Measurements from ENCODE around the gene KREMEN2. TPM values are rescaled to one million over a fixed set of nuclear protein-coding genes. Genes with fewer than 3 reads are reported as not detected.
"Not testable (repeated sequence)": the region's sequence is repeated elsewhere in the genome, so short reads cannot be mapped to it uniquely, and the experiment has no call there.

Gene KREMEN2
- total RNA-seq, 1 experiment from 2014 or later: 8.4 TPM

- Histone ChIP-seq H3K4me3 (no peak overlapping the region), H3K4me2 (no peak overlapping the region), H3K36me3 (ENCODE audit: low read depth) (no peaks in the 10 kb centered on the region), H3F3A (ENCODE audit: insufficient read depth, low read depth) (no peaks in the 10 kb centered on the region), H3K4me1 (replicated peaks; ENCODE audit: insufficient read depth) (no peaks in the 10 kb centered on the region), H3K9me3 (ENCODE audit: insufficient read depth, low read depth) (no peaks in the 10 kb centered on the region), H4K20me1 (ENCODE audit: insufficient read depth) (no peaks in the 10 kb centered on the region), H2AFZ (no peak overlapping the region), H3K27ac (no peak overlapping the region), H3K27me3 (ENCODE audit: insufficient read depth, low read depth) (no peaks in the 10 kb centered on the region), H3K9me2 (ENCODE audit: insufficient read depth) (no peaks in the 10 kb centered on the region), H3K79me2 (ENCODE audit: low read depth) (no peaks in the 10 kb centered on the region)
- ChIA-PET POLR2A (ENCODE audit: unreplicated experiment) (interaction anchor here (0.5 kb wide), 1 partner anchor 24 kb away, joined by 3 read pairs; no protein-coding TSS in a partner anchor), CTCF (no interaction called here)
- DNase-seq: no peak
- TF ChIP-seq EZH2 (IDR thresholded peaks at IDR 0.05; ENCODE audit: low read depth) (no peak), CTCF (conservative IDR thresholded peaks at IDR 0.05) (no peak)
- intact Hi-C loops (cut with micrococcal nuclease; ENCODE audit: unreplicated experiment): no loop called here
- BruUV-seq (replicated peaks): no TSS peak
These were observed 24.1 kb upstream of the KREMEN2 start for GRCh38 chr16:2939968-2940367.

GRCh38 chr16:2942045-2942444, 22.0 kb upstream of the KREMEN2 start:
- BruUV-seq (replicated peaks): no TSS peak
- no peaks in the 10 kb centered on the region for H3K9me2 ChIP-seq (ENCODE audit: insufficient read depth)
- H3K4me2 ChIP-seq: no peak overlapping the region
- no peaks in the 10 kb centered on the region for H4K20me1 ChIP-seq (ENCODE audit: insufficient read depth)
- no peak overlapping the region for H3K4me3 ChIP-seq
- H3K27ac ChIP-seq: no peak overlapping the region
- no peaks in the 10 kb centered on the region for H3K36me3 ChIP-seq (ENCODE audit: low read depth)
- no peaks in the 10 kb centered on the region for H3K27me3 ChIP-seq (ENCODE audit: insufficient read depth, low read depth)
- H2AFZ ChIP-seq: no peak overlapping the region
- 0 out of 2 replicates have a peak, but pooled peaks cover 2% of the 10 kb centered on the region for H3F3A ChIP-seq (ENCODE audit: insufficient read depth, low read depth)
- no peaks in the 10 kb centered on the region for H3K4me1 ChIP-seq (replicated peaks; ENCODE audit: insufficient read depth)
- no peak for TF ChIP-seq EZH2 (IDR thresholded peaks at IDR 0.05; ENCODE audit: low read depth)
- no peak for TF ChIP-seq CTCF (conservative IDR thresholded peaks at IDR 0.05)
- ChIA-PET CTCF (interaction anchor here (0.7 kb wide), 1 partner anchor 40 kb away, joined by 8 read pairs; no protein-coding TSS in a partner anchor), POLR2A (ENCODE audit: unreplicated experiment) (no interaction called here)
- H3K79me2 ChIP-seq (ENCODE audit: low read depth): no peaks in the 10 kb centered on the region
- DNase-seq: no peak
- no peaks in the 10 kb centered on the region for H3K9me3 ChIP-seq (ENCODE audit: insufficient read depth, low read depth)
- intact Hi-C loops (cut with micrococcal nuclease; ENCODE audit: unreplicated experiment): no loop called here

- H3K4me3 ChIP-seq; H3K4me1 ChIP-seq (replicated peaks; ENCODE audit: insufficient read depth); H3K27me3 ChIP-seq (ENCODE audit: insufficient read depth, low read depth); DNase-seq; H3K4me2 ChIP-seq; H3K27ac ChIP-seq; H3F3A ChIP-seq (ENCODE audit: insufficient read depth, low read depth); BruUV-seq (replicated peaks); H3K36me3 ChIP-seq (ENCODE audit: low read depth); H3K9me3 ChIP-seq (ENCODE audit: insufficient read depth, low read depth); H2AFZ ChIP-seq; H3K9me2 ChIP-seq (ENCODE audit: insufficient read depth); POLR2A ChIA-PET (ENCODE audit: unreplicated experiment); H3K79me2 ChIP-seq (ENCODE audit: low read depth); H4K20me1 ChIP-seq (ENCODE audit: insufficient read depth); intact Hi-C loops (cut with micrococcal nuclease; ENCODE audit: unreplicated experiment): not testable (repeated sequence)
- CTCF ChIA-PET: interaction anchor here (0.5 kb wide), 1 partner anchor 25 kb away, joined by 4 read pairs; no protein-coding TSS in a partner anchor
These were observed 20.4 kb upstream of the KREMEN2 start for GRCh38 chr16:2943716-2944115.

- TF ChIP-seq EZH2 (IDR thresholded peaks at IDR 0.05; ENCODE audit: low read depth) (no peak), CTCF (conservative IDR thresholded peaks at IDR 0.05) (no peak)
- no peaks in the 10 kb centered on the region for H3K4me1 ChIP-seq (replicated peaks; ENCODE audit: insufficient read depth)
- CTCF ChIA-PET: no interaction called here
- POLR2A ChIA-PET (ENCODE audit: unreplicated experiment): no interaction called here
- H3K27me3 ChIP-seq (ENCODE audit: insufficient read depth, low read depth): no peaks in the 10 kb centered on the region
- no peaks in the 10 kb centered on the region for H3K36me3 ChIP-seq (ENCODE audit: low read depth)
- H2AFZ ChIP-seq: no peak overlapping the region
- BruUV-seq (replicated peaks): no TSS peak
- no peak overlapping the region for H3K4me3 ChIP-seq
- H3F3A ChIP-seq (ENCODE audit: insufficient read depth, low read depth): 0 out of 2 replicates have a peak, but pooled peaks cover 4% of the 10 kb centered on the region
- no peaks in the 10 kb centered on the region for H4K20me1 ChIP-seq (ENCODE audit: insufficient read depth)
- H3K4me2 ChIP-seq: no peak overlapping the region
- no peaks in the 10 kb centered on the region for H3K79me2 ChIP-seq (ENCODE audit: low read depth)
- H3K27ac ChIP-seq: no peak overlapping the region
- no peaks in the 10 kb centered on the region for H3K9me2 ChIP-seq (ENCODE audit: insufficient read depth)
- intact Hi-C loops (cut with micrococcal nuclease; ENCODE audit: unreplicated experiment): no loop called here
- DNase-seq: no peak
- H3K9me3 ChIP-seq (ENCODE audit: insufficient read depth, low read depth): no peaks in the 10 kb centered on the region
These were observed 17.4 kb upstream of the KREMEN2 start for GRCh38 chr16:2946649-2947048.

Measured in PC-9 (cell line).